Activated T-cell treated with anti-CD3 and anti-CD28 coated beads for 48 hours (primary cell): ENCODE measurements around the gene IPO13.

ENCODE experiments used
- DNase-seq: peaks from one replicate; pipeline ENCODE4 v3.0.0-alpha.2; 2020; ENCODE audit warnings: low read depth

The IPO13 gene

DNA sequence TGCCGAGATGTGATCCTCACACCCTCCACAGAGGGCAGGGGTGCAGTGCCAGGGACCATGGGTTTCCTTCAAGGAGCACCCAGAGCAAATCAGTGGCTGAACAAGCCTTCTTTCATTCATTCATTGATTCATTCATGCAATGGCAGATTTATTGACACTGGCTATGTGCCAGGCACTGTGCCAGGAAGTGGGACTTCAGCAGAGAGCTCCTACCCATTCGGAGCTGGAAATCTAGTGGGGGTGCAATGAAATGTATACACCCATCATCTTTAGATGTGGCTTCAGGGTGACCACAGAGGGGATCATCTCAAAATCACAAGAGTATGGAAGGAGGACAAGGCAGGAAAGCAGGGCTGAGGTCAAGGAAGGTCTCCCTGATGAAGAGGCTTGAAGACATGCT lies 65.7 kb downstream of the IPO13 start:
- no peak for DNase-seq

- DNase-seq = no peak
These were observed 66.3 kb downstream of the IPO13 start for GRCh38 chr1:44012941-44013609.

- DNase-seq = no peak
These were observed 67.2 kb downstream of the IPO13 start for GRCh38 chr1:44013949-44014348.

DNA sequence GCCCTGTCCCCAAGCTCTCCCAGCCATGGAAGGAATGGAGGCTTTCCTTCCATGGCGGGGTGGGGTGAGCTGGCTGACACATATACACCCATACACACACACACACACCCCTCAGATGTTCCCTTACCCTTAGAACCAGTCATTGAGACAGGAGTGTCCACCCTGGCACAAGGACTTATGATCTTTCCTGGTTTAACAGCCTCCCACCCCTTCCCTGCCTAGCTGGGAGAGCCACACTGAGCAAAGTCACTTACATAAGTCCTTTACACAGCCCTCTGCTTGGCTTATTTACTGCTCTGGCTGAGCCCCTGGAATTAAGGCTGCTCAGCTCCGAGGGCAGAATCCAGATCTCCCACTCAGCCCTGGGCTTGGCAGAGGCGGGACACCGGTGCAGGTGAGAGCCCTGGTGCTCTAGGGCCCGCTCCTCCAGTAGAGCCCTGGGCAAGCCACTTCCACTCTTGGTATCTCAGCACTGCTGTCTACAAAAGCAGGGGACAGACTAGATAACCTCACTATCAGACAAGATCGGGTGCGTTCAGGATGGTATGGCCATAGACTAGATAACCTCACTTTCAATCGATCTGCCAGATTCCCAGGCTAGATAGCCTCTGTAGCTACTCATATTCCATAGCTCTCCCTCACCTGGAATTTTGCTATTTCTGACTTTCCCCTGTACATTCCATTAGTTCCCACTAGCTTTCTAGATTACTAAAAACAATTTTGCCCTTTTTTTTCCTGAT lies 67.8 kb downstream of the IPO13 start:
- no peak for DNase-seq

DNA sequence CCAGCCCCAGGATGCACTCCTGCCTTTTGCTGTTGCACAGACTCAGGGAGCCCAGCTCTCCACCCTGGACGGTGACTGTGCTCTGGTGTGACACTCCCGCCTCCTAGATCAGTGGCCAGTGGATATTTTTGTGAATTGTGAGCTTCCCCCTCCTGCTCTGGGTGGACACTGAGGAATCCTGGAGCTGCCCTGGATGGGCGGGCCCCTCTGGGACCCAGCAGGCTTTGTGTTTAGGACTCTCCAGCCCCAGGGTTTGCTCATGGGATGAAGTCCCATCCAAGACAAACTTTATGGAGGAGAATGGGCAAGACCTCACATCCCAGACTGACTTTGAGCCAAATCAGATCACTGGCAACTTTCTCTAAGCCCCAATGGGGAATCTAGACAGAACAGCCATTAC lies 68.5 kb downstream of the IPO13 start:
- no peak for DNase-seq

DNA sequence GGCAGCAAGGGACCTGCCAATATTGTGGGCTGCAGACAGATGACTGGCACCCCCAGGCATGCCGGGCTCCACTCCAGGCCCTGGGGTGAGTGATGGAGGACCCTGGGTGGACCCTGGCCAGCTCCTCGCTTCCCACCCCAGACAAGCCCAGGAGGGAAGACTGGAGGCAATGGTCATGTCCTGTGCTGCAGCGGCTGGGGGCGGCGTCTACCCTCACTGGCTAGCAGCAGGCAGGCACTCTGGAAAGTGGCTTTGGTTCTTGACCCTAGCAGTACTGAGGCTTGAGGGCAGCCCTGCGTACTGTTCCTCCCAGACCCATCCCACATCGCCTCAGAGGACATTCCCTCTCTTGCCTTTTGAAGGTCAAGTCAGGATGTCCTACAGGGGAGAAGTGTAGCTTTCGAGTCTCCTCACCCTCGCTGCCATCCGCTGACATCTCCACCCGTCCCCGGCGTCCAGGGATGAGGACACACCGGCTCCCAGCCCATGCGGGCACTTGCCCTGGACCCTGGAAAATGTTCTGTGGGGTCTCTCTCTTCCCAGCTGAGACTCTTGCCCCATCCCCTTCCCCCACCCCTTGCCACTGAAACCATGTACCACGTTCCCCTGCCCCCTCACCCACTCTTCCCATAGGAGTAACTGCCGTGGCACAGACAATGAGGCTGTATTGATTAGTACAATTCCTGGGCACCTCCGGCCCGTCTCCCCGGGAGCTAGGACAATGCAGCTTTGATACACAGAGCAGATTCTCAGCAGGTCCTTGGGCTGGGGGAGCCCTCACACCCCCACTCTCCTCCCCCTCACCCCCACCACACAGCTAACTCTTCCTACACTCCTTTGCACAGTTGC lies 69.5 kb downstream of the IPO13 start:
- DNase-seq = no peak

GRCh38 chr1:44016890-44017400 lies 70.2 kb downstream of the IPO13 start:
- no peak for DNase-seq
